Activated T-cell treated with anti-CD3 and anti-CD28 coated beads, Interleukin-2, amount 50 U/mL, for 24 hours (primary cell): ENCODE data around the gene SLC16A12.
"Not testable (repeated sequence)": the region's sequence is repeated elsewhere in the genome, so short reads cannot be mapped to it uniquely, and the experiment has no call there.

Source experiments
- DNase-seq: peaks from one replicate; pipeline ENCODE4 v3.0.0-alpha.2; 2020
- H3K27ac Mint-ChIP-seq: 2 replicates; pipeline ENCODE4 v1.8.0; 2020; ENCODE audit warnings: mild to moderate bottlenecking, mixed read lengths
- H3K27me3 Mint-ChIP-seq: 2 replicates; pipeline ENCODE4 v1.8.0; 2020; ENCODE audit warnings: mixed read lengths
- H3K36me3 Mint-ChIP-seq: 2 replicates; pipeline ENCODE4 v1.8.0; 2020; ENCODE audit warnings: low read depth, mixed read lengths
- H3K4me1 Mint-ChIP-seq: 2 replicates; pipeline ENCODE4 v1.8.0; 2020; ENCODE audit warnings: low read depth, mixed read lengths
- H3K4me3 Mint-ChIP-seq: 2 replicates; pipeline ENCODE4 v1.8.0; 2020; ENCODE audit warnings: mild to moderate bottlenecking, moderate library complexity, mixed read lengths
- H3K9me3 Mint-ChIP-seq: 2 replicates; pipeline ENCODE4 v1.8.0; 2020; ENCODE audit warnings: mixed read lengths

Gene SLC16A12

GRCh38 chr10:89416465-89416864 is 118.9 kb downstream of the SLC16A12 start:
- Mint-ChIP-seq H3K9me3 (peaks cover 6% of the 10 kb centered on the region), H3K27me3 (no peaks in the 10 kb centered on the region), H3K27ac (peak overlapping the region; percentile 93), H3K36me3 (peaks cover 44% of the 10 kb centered on the region), H3K4me3 (peak overlapping the region; percentile 85), H3K4me1 (peaks cover 61% of the 10 kb centered on the region)
- DNase-seq = no peak

GRCh38 chr10:89414879-89415821 is 120.2 kb downstream of the SLC16A12 start:
- DNase-seq = no peak
- peaks cover 59% of the 10 kb centered on the region for H3K4me1 Mint-ChIP-seq

GRCh38 chr10:89414146-89414878 is 121.1 kb downstream of the SLC16A12 start, which contains the start of gene IFIT5:
Gene IFIT5, plus strand, starts transcription at chr10:89414568. Its CDS starts 231 bp downstream, at chr10:89414799.
- H3K27me3 Mint-ChIP-seq = no peaks in the 10 kb centered on the region
- peaks cover 6% of the 10 kb centered on the region for H3K9me3 Mint-ChIP-seq
- H3K36me3 Mint-ChIP-seq = peaks cover 27% of the 10 kb centered on the region
- H3K27ac Mint-ChIP-seq = peak within 1 kb of the TSS; percentile 93
- peaks cover 54% of the 10 kb centered on the region for H3K4me1 Mint-ChIP-seq
- DNase-seq = peak; percentile 81
- peak within 1 kb of the TSS; percentile 85 for H3K4me3 Mint-ChIP-seq

More at GRCh38 chr10:89414879-89415821, 120.2 kb downstream of the SLC16A12 start:
- Mint-ChIP-seq H3K9me3 (peaks cover 6% of the 10 kb centered on the region), H3K36me3 (peaks cover 31% of the 10 kb centered on the region), H3K4me3 (peak overlapping the region; percentile 85), H3K27ac (peak overlapping the region; percentile 93), H3K27me3 (no peaks in the 10 kb centered on the region)

GRCh38 chr10:89413398-89413912 is 121.9 kb downstream of the SLC16A12 start:
- peaks cover 27% of the 10 kb centered on the region for H3K36me3 Mint-ChIP-seq

GRCh38 chr10:89412276-89412675 is 123.1 kb downstream of the SLC16A12 start:
- Mint-ChIP-seq H3K36me3 (peaks cover 16% of the 10 kb centered on the region), H3K4me1 (peaks cover 41% of the 10 kb centered on the region), H3K4me3 (peak overlapping the region; percentile 41), H3K27ac (peak overlapping the region; percentile 71)
- H3K27me3 Mint-ChIP-seq, H3K9me3 Mint-ChIP-seq, DNase-seq: not testable (repeated sequence)

More at GRCh38 chr10:89413398-89413912, 121.9 kb downstream of the SLC16A12 start:
- H3K4me1 Mint-ChIP-seq = peaks cover 53% of the 10 kb centered on the region
- peak overlapping the region; percentile 85 for H3K4me3 Mint-ChIP-seq
- peaks cover 6% of the 10 kb centered on the region for H3K9me3 Mint-ChIP-seq
- no peaks in the 10 kb centered on the region for H3K27me3 Mint-ChIP-seq
- no peak for DNase-seq
- peak overlapping the region; percentile 93 for H3K27ac Mint-ChIP-seq

DNA sequence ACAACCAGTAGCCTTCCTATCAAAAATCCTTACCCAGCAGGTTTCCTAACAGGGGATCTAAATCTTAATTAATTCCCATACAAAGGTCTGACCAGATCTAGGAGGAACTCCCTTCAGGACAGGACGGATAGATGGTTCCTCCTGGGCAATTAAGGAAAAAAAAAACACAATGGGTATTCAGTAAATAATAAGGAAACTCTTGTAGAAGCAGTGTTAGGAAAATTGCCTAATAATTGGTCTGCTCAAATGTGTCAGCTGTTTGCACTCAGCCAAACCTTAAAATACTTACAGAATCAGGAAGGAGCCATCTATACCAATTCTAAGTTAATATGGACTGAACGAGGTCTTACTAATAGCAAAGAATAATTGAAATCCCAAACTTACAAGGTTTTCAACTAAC is 124.3 kb downstream of the SLC16A12 start:
- H3K9me3 Mint-ChIP-seq, H3K4me3 Mint-ChIP-seq, DNase-seq, H3K27me3 Mint-ChIP-seq, H3K27ac Mint-ChIP-seq: not testable (repeated sequence)
- H3K4me1 Mint-ChIP-seq = peaks cover 33% of the 10 kb centered on the region
- H3K36me3 Mint-ChIP-seq = peaks cover 12% of the 10 kb centered on the region

DNA sequence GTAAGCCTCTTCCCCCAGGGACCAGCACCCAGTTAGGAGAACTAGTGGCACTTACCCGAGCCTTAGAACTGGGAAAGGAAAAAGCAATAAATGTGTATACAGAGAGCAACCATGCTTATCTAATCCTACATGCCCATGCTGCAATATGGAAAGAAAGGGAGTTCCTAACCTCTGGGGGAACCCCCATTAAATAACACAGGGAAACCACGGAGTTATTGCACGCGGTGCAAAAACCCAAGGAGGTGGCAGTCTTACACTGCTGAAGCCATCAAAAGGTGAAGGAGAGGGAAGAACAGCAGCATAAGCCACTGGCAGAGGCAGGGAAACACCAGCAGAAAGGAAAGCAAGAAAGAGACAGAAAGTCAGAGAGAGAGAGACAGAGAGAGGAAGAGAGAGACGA is 124.8 kb downstream of the SLC16A12 start:
- not testable (repeated sequence) for H3K27ac Mint-ChIP-seq, DNase-seq, H3K9me3 Mint-ChIP-seq, H3K27me3 Mint-ChIP-seq, H3K36me3 Mint-ChIP-seq, H3K4me3 Mint-ChIP-seq
- peaks cover 27% of the 10 kb centered on the region for H3K4me1 Mint-ChIP-seq

GRCh38 chr10:89409282-89409681 is 126.1 kb downstream of the SLC16A12 start:
- H3K4me1 Mint-ChIP-seq = peaks cover 23% of the 10 kb centered on the region
- not testable (repeated sequence) for H3K9me3 Mint-ChIP-seq, H3K27ac Mint-ChIP-seq, H3K27me3 Mint-ChIP-seq, H3K36me3 Mint-ChIP-seq, DNase-seq, H3K4me3 Mint-ChIP-seq

DNA sequence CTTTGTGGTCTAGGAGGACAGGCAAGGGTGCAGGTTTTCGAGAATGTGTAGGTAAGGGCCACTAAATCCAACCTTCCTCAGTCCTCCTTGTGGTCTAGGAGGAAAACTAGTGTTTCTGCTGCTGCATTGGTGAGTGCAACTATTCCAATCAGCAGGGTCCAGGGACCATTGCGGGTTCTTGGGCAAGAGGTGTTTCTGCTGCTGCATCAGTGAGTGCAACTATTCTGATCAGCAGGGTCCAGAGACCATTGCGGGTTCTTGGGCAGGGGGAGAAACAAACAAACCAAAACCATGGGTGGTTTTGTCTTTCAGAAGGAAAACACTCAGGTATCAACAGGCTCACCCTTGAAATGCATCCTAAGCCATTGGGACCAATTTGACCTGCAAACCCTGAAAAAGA is 127.6 kb downstream of the SLC16A12 start:
- Mint-ChIP-seq H3K36me3 (peaks cover 14% of the 10 kb centered on the region), H3K4me1 (peaks cover 17% of the 10 kb centered on the region)
- not testable (repeated sequence) for H3K9me3 Mint-ChIP-seq, DNase-seq, H3K27me3 Mint-ChIP-seq, H3K4me3 Mint-ChIP-seq, H3K27ac Mint-ChIP-seq

GRCh38 chr10:89406178-89406577 is 129.2 kb downstream of the SLC16A12 start:
- H3K4me1 Mint-ChIP-seq, H3K4me3 Mint-ChIP-seq, H3K27me3 Mint-ChIP-seq, DNase-seq, H3K27ac Mint-ChIP-seq, H3K9me3 Mint-ChIP-seq: not testable (repeated sequence)
- H3K36me3 Mint-ChIP-seq = peaks cover 27% of the 10 kb centered on the region

GRCh38 chr10:89404104-89405047 is 131.0 kb downstream of the SLC16A12 start:
- DNase-seq = no peak
- peaks cover 3% of the 10 kb centered on the region for H3K9me3 Mint-ChIP-seq
- no peaks in the 10 kb centered on the region for H3K27me3 Mint-ChIP-seq
- peaks cover 35% of the 10 kb centered on the region for H3K36me3 Mint-ChIP-seq
- no peak overlapping the region for H3K27ac Mint-ChIP-seq
- H3K4me1 Mint-ChIP-seq = peaks cover 10% of the 10 kb centered on the region
- H3K4me3 Mint-ChIP-seq = no peak overlapping the region

- H3K4me3 Mint-ChIP-seq = no peak overlapping the region
- H3K36me3 Mint-ChIP-seq = peaks cover 38% of the 10 kb centered on the region
- no peaks in the 10 kb centered on the region for H3K27me3 Mint-ChIP-seq
- no peak for DNase-seq
- H3K27ac Mint-ChIP-seq = no peak overlapping the region
- peaks cover 3% of the 10 kb centered on the region for H3K9me3 Mint-ChIP-seq
- H3K4me1 Mint-ChIP-seq = peaks cover 18% of the 10 kb centered on the region
These were observed 132.4 kb downstream of the SLC16A12 start for GRCh38 chr10:89403043-89403442.

GRCh38 chr10:89399956-89400355 is 135.4 kb downstream of the SLC16A12 start:
- DNase-seq = no peak
- Mint-ChIP-seq H3K27me3 (no peaks in the 10 kb centered on the region), H3K9me3 (peaks cover 3% of the 10 kb centered on the region), H3K36me3 (peaks cover 40% of the 10 kb centered on the region), H3K4me3 (no peak overlapping the region), H3K27ac (no peak overlapping the region), H3K4me1 (peaks cover 37% of the 10 kb centered on the region)
